Progenitor cell of endocrine pancreas (in vitro differentiated cells): Measurements from ENCODE around the gene SRPK2. TPM values are rescaled to one million over a fixed set of nuclear protein-coding genes. Genes with fewer than 3 reads are reported as not detected.

ENCODE experiments used
- DNase-seq: peaks from one replicate; pipeline ENCODE4 v3.0.0; 2021; ENCODE audit warnings: low spot score; ENCODE audit not compliant: unreplicated experiment
- H3K27ac Mint-ChIP-seq: 2 replicates; pipeline ENCODE4 v1.8.0; 2021; ENCODE audit warnings: mild to moderate bottlenecking, moderate library complexity, mixed read lengths
- H3K27me3 Mint-ChIP-seq: 2 replicates; pipeline ENCODE4 v1.8.0; 2021; ENCODE audit warnings: mixed read lengths
- H3K36me3 Mint-ChIP-seq: 2 replicates; pipeline ENCODE4 v1.8.0; 2022; ENCODE audit warnings: mixed read lengths; ENCODE audit not compliant: insufficient read depth
- H3K4me1 Mint-ChIP-seq: 2 replicates; pipeline ENCODE4 v1.8.0; 2021; ENCODE audit warnings: low read depth, mixed read lengths
- H3K4me3 Mint-ChIP-seq: 2 replicates; pipeline ENCODE4 v1.8.0; 2021; ENCODE audit warnings: low read depth, mild to moderate bottlenecking, moderate library complexity, mixed read lengths
- H3K9me3 Mint-ChIP-seq: 2 replicates; pipeline ENCODE4 v1.8.0; 2021; ENCODE audit warnings: low read depth, mixed read lengths
- total RNA-seq: library from RNA; stranded (reverse); gene quantifications from 2 replicates; pipeline ENCODE4 v1.2.1, GENCODE V29; 2021
- TF ChIP-seq, protein P1 (sequence below): fragments of 200-600 bp; sonication (generic); IDR thresholded peaks from one replicate; pipeline ENCODE4 v1.5.0; 2021; ENCODE audit warnings: antibody characterized with exemption, mild to moderate bottlenecking; ENCODE audit not compliant: unreplicated experiment

Gene SRPK2
- total RNA-seq, 1 donor from 2014 or later, result 78.8 TPM

DNA sequence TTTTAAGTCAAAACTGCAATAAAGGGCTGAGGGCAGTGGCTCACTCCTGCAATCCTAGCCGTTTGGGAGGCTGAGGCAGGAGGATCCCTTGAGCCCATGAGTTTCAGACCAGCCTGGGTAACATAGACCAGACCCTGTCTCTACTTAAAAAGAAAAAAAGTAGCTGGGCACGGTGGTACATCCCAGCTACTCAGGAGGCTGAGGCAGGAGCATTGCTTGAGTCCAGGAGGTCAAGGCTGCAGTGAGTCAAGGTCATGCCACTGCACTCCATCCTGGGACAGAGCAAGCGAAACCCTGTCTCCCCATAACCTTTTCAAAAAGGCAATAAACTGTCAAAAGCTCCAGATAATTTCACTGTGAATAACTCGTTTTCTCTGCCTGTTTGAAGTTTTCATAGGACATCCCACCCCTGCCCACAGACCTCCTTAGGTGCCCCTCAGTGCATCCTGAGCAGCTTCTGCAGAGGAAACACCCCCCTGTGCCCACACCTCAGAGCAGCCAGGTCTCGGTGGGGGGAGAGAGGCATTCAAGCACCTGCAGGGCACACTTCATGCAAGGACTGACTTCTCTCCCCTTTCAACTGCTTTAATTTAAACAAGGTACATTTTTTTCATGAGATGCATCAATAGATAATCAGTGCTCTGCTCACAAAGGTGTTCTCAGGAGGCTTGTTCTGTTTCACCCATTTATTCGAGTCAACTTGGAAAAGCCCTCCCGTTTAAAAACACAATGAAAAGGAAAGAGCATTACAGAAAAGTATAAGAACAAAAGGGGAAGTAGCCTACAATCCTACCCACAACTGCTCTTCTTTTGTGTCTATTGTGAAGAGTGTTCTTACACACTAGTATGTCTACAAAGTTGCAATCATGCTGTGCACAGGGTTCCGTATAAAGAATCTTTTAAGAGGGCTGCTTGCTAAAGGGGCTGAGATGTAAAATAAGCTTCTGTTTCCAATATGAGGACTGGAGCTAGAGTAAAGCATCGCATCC, 269.8 kb downstream of the SRPK2 start:
- Mint-ChIP-seq H3K4me1 (peaks cover 11% of the 10 kb centered on the region), H3K27ac (no peak overlapping the region), H3K4me3 (no peak overlapping the region), H3K36me3 (peaks cover 13% of the 10 kb centered on the region), H3K9me3 (no peaks in the 10 kb centered on the region), H3K27me3 (no peaks in the 10 kb centered on the region)
- DNase-seq, result no peak
- TF ChIP-seq, protein P1, sequence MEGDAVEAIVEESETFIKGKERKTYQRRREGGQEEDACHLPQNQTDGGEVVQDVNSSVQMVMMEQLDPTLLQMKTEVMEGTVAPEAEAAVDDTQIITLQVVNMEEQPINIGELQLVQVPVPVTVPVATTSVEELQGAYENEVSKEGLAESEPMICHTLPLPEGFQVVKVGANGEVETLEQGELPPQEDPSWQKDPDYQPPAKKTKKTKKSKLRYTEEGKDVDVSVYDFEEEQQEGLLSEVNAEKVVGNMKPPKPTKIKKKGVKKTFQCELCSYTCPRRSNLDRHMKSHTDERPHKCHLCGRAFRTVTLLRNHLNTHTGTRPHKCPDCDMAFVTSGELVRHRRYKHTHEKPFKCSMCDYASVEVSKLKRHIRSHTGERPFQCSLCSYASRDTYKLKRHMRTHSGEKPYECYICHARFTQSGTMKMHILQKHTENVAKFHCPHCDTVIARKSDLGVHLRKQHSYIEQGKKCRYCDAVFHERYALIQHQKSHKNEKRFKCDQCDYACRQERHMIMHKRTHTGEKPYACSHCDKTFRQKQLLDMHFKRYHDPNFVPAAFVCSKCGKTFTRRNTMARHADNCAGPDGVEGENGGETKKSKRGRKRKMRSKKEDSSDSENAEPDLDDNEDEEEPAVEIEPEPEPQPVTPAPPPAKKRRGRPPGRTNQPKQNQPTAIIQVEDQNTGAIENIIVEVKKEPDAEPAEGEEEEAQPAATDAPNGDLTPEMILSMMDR, result no peak

DNA sequence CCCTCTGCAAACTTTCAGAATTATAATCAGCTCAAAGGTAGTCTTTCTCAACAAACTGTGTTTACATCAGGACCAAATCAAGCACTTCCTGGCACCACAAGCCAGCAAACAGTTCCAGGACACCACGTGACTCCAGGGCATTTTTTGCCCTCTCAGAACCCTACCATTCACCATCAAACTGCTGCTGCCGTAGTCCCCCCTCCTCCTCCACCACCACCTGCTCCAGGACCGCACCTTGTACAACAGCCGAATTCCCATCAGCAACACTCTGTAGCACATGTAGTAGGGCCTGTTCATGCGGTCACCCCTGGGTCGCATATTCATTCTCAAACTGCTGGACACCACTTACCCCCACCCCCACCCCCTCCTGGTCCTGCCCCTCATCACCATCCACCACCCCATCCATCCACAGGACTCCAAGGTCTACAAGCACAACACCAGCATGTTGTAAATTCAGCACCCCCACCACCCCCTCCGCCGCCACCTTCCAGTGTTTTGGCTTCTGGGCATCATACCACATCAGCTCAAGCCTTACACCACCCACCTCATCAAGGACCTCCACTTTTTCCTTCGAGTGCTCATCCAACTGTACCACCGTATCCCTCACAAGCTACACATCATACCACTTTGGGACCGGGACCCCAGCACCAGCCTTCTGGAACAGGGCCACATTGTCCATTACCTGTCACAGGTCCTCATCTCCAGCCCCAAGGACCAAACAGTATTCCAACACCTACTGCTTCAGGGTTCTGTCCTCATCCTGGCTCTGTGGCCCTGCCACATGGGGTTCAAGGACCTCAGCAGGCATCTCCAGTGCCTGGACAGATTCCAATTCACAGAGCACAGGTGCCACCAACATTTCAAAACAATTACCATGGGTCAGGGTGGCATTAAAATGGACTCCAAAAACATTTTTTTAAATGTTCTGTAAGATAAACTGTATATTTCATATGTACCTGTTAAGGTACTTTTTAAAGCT, 276.0 kb downstream of the SRPK2 start:
- peaks cover 15% of the 10 kb centered on the region for H3K4me1 Mint-ChIP-seq
- H3K27ac Mint-ChIP-seq, result peak overlapping the region; percentile 90
- no peaks in the 10 kb centered on the region for H3K27me3 Mint-ChIP-seq
- no peaks in the 10 kb centered on the region for H3K9me3 Mint-ChIP-seq
- DNase-seq, result no peak
- H3K36me3 Mint-ChIP-seq, result peaks cover 35% of the 10 kb centered on the region
- H3K4me3 Mint-ChIP-seq, result peak overlapping the region; percentile 14
- TF ChIP-seq, protein P1, result no peak

GRCh38 chr7:105107458-105107857, 281.3 kb downstream of the SRPK2 start:
- no peak for DNase-seq
- no peaks in the 10 kb centered on the region for H3K27me3 Mint-ChIP-seq
- peak overlapping the region; percentile 62 for H3K27ac Mint-ChIP-seq
- no peak overlapping the region for H3K4me3 Mint-ChIP-seq
- TF ChIP-seq, protein P1, result no peak
- peaks cover 12% of the 10 kb centered on the region for H3K4me1 Mint-ChIP-seq
- no peaks in the 10 kb centered on the region for H3K9me3 Mint-ChIP-seq
- H3K36me3 Mint-ChIP-seq, result peaks cover 41% of the 10 kb centered on the region

DNA sequence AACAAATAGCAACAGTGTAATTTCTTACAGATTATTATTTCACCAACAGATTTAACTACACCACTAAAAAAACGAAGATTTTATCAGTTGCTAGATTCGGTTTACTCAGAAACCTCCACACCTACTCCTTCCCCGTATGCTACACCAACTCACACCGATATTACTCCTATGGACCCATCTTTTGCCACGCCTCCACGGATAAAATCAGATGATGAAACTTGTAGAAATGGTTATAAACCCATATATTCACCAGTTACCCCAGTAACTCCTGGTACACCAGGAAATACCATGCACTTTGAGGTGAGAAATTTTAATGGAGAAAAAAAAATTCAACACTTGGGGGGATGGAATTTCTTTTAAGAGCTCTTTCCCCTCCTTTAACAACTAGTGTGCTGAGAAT, 282.2 kb downstream of the SRPK2 start:
- H3K27ac Mint-ChIP-seq, result peak overlapping the region; percentile 83
- DNase-seq, result no peak
- H3K27me3 Mint-ChIP-seq, result no peaks in the 10 kb centered on the region
- TF ChIP-seq, protein P1, result no peak
- no peak overlapping the region for H3K4me3 Mint-ChIP-seq
- peaks cover 32% of the 10 kb centered on the region for H3K36me3 Mint-ChIP-seq
- peaks cover 5% of the 10 kb centered on the region for H3K4me1 Mint-ChIP-seq
- H3K9me3 Mint-ChIP-seq, result no peaks in the 10 kb centered on the region

- H3K36me3 Mint-ChIP-seq, result peaks cover 28% of the 10 kb centered on the region
Observed at GRCh38 chr7:105105579-105105978, 283.1 kb downstream of the SRPK2 start.

More at GRCh38 chr7:105105579-105105978, 283.1 kb downstream of the SRPK2 start:
- H3K9me3 Mint-ChIP-seq, result no peaks in the 10 kb centered on the region
- H3K27me3 Mint-ChIP-seq, result no peaks in the 10 kb centered on the region
- peaks cover 3% of the 10 kb centered on the region for H3K4me1 Mint-ChIP-seq
- H3K4me3 Mint-ChIP-seq, result no peak overlapping the region
- TF ChIP-seq, protein P1, result no peak
- H3K27ac Mint-ChIP-seq, result no peak overlapping the region
- no peak for DNase-seq
